ENCODE measurements around the gene KIF1B. TPM values are rescaled to one million over a fixed set of nuclear protein-coding genes. Genes with fewer than 3 reads are reported as not detected.

The KIF1B gene
- total RNA-seq, 2 experiments from 2014 or later = 14.1 to 15.6 TPM

DNA sequence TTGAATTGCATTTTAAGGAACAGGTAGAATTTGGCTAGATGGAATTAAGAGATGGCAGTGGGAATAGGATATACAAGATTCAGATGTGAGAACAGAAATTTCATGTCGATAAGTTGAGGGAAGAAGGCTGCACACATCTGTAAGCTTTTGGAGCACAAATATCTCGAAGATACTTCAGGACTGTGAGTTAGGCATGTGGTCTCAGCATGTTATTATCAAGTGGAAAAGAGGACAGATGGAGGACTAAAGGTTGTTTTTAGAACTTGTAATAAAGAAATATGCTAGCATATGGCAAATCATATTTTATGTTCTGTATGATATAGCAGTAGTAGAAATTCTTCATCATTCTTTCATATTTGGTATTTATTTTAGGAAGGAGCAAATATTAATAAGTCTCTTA, 61.5 kb downstream of the KIF1B start:
- H3K4me1 Mint-ChIP-seq = peaks cover 1% of the 10 kb centered on the region
- no peaks in the 10 kb centered on the region for H3K9me3 Mint-ChIP-seq
- CTCF ChIA-PET = no interaction called here
- peaks cover 3% of the 10 kb centered on the region for H3K36me3 Mint-ChIP-seq (ENCODE audit: low read depth)
- DNase-seq = no peak
- POLR2A ChIA-PET = no interaction called here
- no peak overlapping the region for H3K4me3 Mint-ChIP-seq
- H3K27me3 Mint-ChIP-seq = no peaks in the 10 kb centered on the region
- H3K27ac Mint-ChIP-seq = no peak overlapping the region

DNA sequence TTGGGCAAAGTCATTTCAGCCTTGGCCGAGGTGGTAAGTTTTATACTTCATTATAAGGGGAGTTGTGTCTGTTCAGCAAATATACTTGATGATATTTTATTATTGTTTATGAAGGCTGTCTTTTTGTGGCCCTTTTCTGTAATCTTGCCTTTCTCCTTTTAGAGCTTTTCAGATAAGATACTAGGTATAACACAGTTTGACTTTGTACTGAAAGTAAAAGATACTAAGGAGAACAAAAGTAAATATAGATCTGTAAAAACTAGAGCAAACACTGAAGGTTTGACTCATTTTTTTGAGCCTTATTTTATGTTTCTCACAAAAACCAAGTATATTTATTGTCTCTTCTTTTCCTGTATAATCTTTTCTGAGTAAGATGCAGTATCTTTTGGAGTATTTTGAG, 61.9 kb downstream of the KIF1B start:
- H3K27me3 Mint-ChIP-seq = no peaks in the 10 kb centered on the region
- no peaks in the 10 kb centered on the region for H3K9me3 Mint-ChIP-seq
- H3K4me3 Mint-ChIP-seq = no peak overlapping the region
- DNase-seq = no peak
- POLR2A ChIA-PET = no interaction called here
- H3K27ac Mint-ChIP-seq = no peak overlapping the region
- H3K4me1 Mint-ChIP-seq = peaks cover 1% of the 10 kb centered on the region
- peaks cover 3% of the 10 kb centered on the region for H3K36me3 Mint-ChIP-seq (ENCODE audit: low read depth)
- CTCF ChIA-PET = no interaction called here

DNA sequence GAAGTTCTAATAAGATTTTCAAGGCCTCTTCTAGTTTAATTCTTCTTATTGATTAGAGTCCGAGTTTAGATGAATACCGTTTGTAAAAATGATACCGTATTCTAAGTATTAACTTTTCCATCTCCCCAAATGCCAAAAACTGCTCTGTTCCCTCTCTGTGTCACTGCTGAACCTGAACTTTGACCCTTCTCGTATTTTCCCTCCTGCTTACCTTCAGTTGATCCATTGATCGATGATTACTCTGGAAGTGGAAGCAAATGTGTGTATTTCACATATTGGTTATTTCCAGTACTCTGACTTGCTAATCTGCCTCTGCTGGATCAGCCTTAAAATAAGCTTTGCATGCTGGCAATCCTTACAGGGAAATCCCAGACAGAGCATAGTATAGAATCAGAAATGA, 68.5 kb downstream of the KIF1B start:
- ChIA-PET CTCF (no interaction called here), POLR2A (no interaction called here)
- no peaks in the 10 kb centered on the region for H3K9me3 Mint-ChIP-seq
- peaks cover 14% of the 10 kb centered on the region for H3K4me1 Mint-ChIP-seq
- no peak for DNase-seq
- no peak overlapping the region for H3K4me3 Mint-ChIP-seq
- H3K27ac Mint-ChIP-seq = no peak overlapping the region
- H3K36me3 Mint-ChIP-seq (ENCODE audit: low read depth) = peaks cover 10% of the 10 kb centered on the region
- H3K27me3 Mint-ChIP-seq = no peaks in the 10 kb centered on the region

DNA sequence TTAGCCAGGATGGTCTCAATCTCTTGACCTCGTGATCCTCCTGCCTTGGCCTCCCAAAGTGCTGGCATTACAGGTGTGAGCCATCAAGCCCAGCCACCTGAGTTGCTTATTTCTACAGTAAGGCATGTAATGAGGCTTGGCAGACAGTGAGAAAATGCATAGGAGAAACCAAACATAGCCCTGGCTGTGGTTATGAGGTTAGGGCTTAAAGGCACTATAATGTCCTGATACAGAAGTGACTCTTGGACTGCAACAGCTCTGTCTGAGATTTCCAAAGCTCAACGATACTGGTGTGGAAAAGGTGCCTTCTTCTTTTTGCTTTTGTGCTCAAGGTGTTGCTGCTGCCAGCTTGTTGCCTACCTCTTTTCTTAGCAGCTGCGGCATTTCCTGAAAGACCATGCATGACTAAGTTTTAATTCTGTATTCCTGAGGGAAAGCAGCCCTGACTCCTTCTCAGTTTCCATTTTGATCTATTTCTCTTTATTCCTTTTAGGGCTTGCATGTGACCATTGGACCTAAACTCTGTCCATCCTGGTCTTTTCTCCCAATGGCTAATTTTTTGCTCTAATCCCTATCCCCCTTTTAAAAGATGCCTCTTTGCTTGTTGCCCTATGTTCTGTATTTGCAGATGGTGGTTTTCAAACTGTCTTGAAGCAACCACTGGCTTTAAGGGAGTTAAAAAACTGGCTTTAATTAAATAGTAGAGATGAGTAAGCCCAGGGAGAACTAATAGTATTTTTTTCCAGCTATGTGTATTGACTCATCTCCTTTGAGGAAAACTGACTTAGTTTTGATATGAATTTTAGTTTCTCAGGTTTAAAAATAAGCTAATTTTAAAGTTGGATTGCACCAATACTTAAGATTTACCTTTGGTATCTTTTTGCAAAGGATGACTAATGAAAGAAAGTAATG, 70.3 kb downstream of the KIF1B start:
- POLR2A ChIA-PET = no interaction called here
- H3K27me3 Mint-ChIP-seq = no peaks in the 10 kb centered on the region
- H3K4me1 Mint-ChIP-seq = peaks cover 14% of the 10 kb centered on the region
- H3K4me3 Mint-ChIP-seq = no peak overlapping the region
- H3K27ac Mint-ChIP-seq = no peak overlapping the region
- H3K36me3 Mint-ChIP-seq (ENCODE audit: low read depth) = peaks cover 10% of the 10 kb centered on the region
- no peak for DNase-seq
- CTCF ChIA-PET = no interaction called here
- no peaks in the 10 kb centered on the region for H3K9me3 Mint-ChIP-seq

DNA sequence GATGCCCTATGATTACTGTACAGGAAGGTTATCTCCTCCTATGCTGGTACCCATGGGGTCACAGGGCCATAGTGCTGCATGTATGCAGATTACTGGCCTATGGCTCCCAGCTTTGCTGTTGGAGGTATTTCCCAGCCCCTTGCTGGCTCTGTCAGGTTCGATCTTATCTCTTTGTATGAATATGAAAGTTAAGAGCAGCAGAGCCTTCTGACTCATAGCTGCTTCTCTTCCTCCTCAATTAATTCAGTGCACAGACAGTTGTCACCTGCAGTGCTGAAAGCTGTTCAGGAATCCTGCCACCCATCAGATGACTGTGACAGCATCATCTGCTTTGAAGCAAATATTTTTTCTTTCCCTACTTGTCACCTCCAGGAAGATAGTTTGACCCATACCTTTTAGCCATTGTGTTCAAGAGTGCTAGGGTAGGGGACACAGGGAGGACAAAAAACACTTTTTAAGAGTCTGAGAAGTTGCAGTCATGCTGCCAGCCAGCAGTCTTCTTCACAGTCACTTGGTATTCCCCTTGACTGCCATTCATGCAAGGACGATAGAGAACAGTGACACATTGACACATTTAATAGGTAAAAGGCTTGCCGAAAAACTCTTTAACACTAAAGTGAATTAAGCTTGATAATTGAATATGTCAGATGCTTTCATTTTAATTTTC, 73.1 kb downstream of the KIF1B start:
- no peak overlapping the region for H3K27ac Mint-ChIP-seq
- H3K4me3 Mint-ChIP-seq = no peak overlapping the region
- no peak for DNase-seq
- peaks cover 11% of the 10 kb centered on the region for H3K36me3 Mint-ChIP-seq (ENCODE audit: low read depth)
- no peaks in the 10 kb centered on the region for H3K9me3 Mint-ChIP-seq
- no peaks in the 10 kb centered on the region for H3K27me3 Mint-ChIP-seq
- POLR2A ChIA-PET = no interaction called here
- CTCF ChIA-PET = interaction anchor here (0.7 to 1.4 kb wide), 2 partner anchors 16 to 90 kb away, joined by 3 to 4 read pairs; no protein-coding TSS in a partner anchor
- peaks cover 14% of the 10 kb centered on the region for H3K4me1 Mint-ChIP-seq

DNA sequence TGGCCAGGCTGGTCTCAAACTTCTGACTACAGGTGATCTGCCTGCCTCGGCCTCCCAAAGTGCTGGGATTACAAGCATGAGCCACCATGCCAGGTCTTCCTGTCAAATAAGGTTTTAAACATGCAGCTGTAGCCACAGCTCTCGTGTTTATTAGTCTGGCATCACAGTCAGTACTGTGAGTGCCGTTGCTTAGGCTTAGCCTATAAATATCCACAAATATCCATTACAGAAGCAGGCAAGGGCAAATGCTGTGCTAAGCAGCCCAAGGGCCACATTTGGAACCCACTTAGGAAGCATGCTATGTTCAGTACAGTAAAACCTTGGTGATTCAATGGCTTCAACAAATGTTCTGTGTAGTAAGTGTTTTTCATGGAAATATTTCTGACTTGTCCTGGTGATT, 75.9 kb downstream of the KIF1B start:
- ChIA-PET CTCF (interaction anchor here (0.6 to 1.8 kb wide), 4 partner anchors 9 to 1036 kb away, joined by 3 to 5 read pairs (median 3); no protein-coding TSS in a partner anchor), POLR2A (no interaction called here)
- Mint-ChIP-seq H3K36me3 (ENCODE audit: low read depth) (peaks cover 7% of the 10 kb centered on the region), H3K4me1 (peaks cover 10% of the 10 kb centered on the region), H3K9me3 (no peaks in the 10 kb centered on the region), H3K27ac (no peak overlapping the region), H3K4me3 (no peak overlapping the region), H3K27me3 (no peaks in the 10 kb centered on the region)
- no peak for DNase-seq

DNA sequence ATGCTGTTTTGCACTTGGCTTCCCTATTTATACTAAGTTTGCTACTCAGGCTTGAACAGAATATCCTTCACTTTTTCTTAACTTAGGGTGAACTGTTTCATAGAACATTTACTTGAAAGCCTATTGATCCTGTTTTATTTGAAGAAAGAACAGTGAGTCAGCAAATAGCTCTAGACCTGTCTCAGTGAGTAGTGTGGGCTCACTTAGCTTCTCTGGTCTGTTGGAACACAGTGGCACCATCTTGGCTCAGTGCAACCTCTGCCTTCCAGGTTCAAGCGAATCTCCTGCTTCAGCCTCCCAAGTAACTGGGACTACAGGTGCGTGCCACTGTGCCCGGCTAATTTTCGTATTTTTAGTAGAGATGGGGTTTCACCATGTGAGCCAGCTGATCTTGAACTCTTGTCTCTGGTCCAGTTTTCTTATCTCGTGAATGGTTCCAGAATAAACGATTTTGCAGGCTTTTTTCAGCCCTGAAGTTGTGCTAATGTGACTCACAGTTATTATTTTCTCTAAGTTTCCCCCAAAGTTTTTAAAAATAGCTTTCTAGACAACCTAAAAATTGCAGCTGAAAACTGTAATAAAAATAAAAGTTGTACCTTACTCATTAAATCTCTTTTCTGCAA, 76.8 kb downstream of the KIF1B start:
- DNase-seq = no peak
- ChIA-PET POLR2A (no interaction called here), CTCF (interaction anchor here (0.6 to 1.8 kb wide), 3 partner anchors 10 to 669 kb away, joined by 3 to 5 read pairs (median 3); no protein-coding TSS in a partner anchor)

DNA sequence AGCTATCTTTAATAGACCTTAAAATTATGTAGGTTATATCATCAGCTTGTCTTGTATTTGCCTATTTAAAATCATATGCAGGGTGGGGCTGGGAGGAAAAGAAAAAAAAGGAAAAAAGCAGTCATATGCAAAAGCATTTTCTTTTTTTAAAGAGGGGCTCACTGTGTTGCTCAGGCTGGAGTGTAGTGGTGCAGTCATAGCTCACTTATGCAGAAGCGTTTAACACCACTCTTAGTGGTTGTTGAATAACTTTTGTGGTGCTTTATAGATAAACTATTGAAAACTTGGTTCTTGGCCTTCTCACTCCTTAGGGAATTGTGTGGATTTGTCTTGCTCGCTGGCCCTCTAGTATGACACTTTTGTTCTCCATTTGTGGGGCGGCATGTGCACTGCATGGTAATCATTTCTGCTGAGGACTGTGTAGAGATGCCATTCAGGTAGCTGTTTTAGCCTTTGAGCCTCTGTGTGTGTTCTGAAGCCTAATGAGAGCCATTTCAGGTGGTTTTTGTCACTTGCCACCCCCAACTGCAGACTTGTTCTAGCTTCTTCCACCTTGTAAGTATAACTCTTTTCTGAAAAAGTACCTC, 77.8 kb downstream of the KIF1B start:
- Mint-ChIP-seq H3K27me3 (no peaks in the 10 kb centered on the region), H3K36me3 (ENCODE audit: low read depth) (peaks cover 6% of the 10 kb centered on the region), H3K4me1 (peaks cover 6% of the 10 kb centered on the region), H3K4me3 (no peak overlapping the region), H3K27ac (no peak overlapping the region), H3K9me3 (no peaks in the 10 kb centered on the region)
- POLR2A ChIA-PET = no interaction called here
- no peak for DNase-seq
- CTCF ChIA-PET = no interaction called here

More for the DNA sequence above, 76.8 kb downstream of the KIF1B start:
- Mint-ChIP-seq H3K27ac (no peak overlapping the region), H3K27me3 (no peaks in the 10 kb centered on the region), H3K36me3 (ENCODE audit: low read depth) (peaks cover 8% of the 10 kb centered on the region), H3K4me1 (peaks cover 10% of the 10 kb centered on the region), H3K9me3 (no peaks in the 10 kb centered on the region), H3K4me3 (no peak overlapping the region)

DNA sequence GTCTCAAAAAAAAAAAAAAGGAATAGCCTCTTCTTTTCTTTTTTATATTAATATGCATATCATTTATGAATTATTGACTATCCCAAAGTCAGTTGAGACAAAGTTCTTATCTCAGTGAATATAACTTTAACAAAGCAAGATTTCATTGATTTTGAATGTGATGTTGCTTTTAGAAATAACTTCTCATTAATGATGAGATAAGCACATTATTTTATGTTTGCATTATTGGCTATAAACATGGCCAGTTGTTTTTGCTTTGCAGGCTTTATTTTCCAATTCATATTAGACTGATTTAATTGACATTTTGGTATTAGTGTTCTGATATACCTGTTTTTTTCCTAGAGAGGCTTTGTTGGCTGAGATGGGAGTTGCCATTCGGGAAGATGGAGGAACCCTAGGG, 81.3 kb downstream of the KIF1B start:
- DNase-seq = no peak
- ChIA-PET POLR2A (no interaction called here), CTCF (no interaction called here)
- Mint-ChIP-seq H3K4me3 (no peak overlapping the region), H3K27ac (no peak overlapping the region), H3K9me3 (no peaks in the 10 kb centered on the region), H3K4me1 (no peaks in the 10 kb centered on the region), H3K27me3 (no peaks in the 10 kb centered on the region), H3K36me3 (ENCODE audit: low read depth) (peaks cover 10% of the 10 kb centered on the region)

DNA sequence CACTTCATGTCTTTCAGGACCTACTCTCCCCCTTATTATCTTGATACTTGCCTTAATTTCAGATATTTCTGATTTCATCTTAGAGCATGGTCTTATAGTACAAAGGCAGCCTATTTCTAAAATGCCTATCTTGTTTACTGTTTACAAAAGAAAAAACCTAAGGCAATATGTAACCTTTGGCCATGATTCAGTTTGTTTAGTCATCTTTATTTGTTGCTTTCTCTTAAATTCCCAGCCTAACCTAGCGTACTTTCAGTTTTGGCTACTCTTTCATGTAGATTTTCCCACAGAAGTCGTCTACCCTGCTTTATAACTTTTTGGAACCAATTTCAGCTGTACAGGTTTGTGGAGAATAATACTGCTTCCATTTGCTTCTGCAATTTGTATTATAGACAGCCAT, 81.8 kb downstream of the KIF1B start:
- POLR2A ChIA-PET = no interaction called here
- Mint-ChIP-seq H3K4me3 (no peak overlapping the region), H3K4me1 (no peaks in the 10 kb centered on the region), H3K27ac (no peak overlapping the region), H3K27me3 (no peaks in the 10 kb centered on the region), H3K9me3 (no peaks in the 10 kb centered on the region), H3K36me3 (ENCODE audit: low read depth) (peaks cover 11% of the 10 kb centered on the region)
- CTCF ChIA-PET = no interaction called here
- DNase-seq = no peak

DNA sequence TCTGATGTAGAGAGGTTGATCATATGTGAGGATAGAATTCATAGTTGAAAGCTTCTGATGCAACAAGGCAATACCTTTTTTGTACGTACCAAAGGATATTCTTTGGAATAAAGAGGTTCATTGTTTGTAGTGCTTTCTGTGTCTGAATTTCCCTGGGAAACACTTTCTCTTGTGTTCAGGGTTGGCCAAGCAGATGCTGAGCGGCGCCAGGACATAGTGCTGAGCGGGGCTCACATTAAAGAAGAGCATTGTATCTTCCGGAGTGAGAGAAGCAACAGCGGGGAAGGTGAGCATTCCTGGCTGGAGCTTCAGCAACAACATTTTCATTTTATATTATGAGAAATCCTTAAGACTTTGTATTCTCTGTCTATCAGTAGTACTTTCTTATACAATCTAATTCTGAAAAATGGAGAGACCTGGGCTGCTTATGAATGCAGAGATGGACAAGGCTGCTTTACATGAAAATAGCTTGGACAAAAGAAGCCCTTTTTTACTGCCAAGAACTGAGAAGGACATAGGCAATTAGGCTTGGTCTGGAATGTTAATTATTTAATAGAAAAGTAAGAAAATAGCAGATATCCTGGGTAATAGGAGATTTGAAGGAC, 85.2 kb downstream of the KIF1B start:
- CTCF ChIA-PET = interaction anchor here (0.6 kb wide), 1 partner anchor 584 kb away, joined by 4 read pairs; no protein-coding TSS in a partner anchor
- peaks cover 13% of the 10 kb centered on the region for H3K36me3 Mint-ChIP-seq (ENCODE audit: low read depth)
- DNase-seq = no peak
- no peaks in the 10 kb centered on the region for H3K27me3 Mint-ChIP-seq
- POLR2A ChIA-PET = no interaction called here
- H3K9me3 Mint-ChIP-seq = no peaks in the 10 kb centered on the region
- H3K4me1 Mint-ChIP-seq = peaks cover 7% of the 10 kb centered on the region
- H3K27ac Mint-ChIP-seq = no peak overlapping the region
- H3K4me3 Mint-ChIP-seq = no peak overlapping the region

DNA sequence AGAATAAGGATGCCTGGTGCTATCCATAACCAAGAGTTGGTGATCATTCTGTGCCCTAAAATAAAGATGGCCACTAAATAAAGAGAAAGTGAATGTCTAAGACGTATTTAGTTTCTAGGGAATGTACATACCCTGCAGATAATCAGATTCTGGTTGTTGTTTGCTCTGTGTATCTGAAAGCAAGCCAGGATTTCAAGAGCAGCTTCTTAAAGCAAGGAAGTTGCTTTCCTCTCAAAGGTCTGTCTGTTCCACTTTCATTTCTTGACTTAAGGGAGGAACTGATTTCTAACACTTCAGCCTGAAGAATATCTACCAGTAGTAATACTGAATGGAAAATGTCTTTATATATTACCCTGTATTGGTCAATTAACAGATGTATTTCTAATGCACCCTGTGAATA, 88.8 kb downstream of the KIF1B start:
- H3K27ac Mint-ChIP-seq = no peak overlapping the region
- ChIA-PET POLR2A (no interaction called here), CTCF (interaction anchor here (0.6 kb wide), 1 partner anchor 16 kb away, joined by 3 read pairs; no protein-coding TSS in a partner anchor)
- H3K27me3 Mint-ChIP-seq = no peaks in the 10 kb centered on the region
- no peak for DNase-seq
- no peaks in the 10 kb centered on the region for H3K9me3 Mint-ChIP-seq
- H3K4me3 Mint-ChIP-seq = no peak overlapping the region
- H3K36me3 Mint-ChIP-seq (ENCODE audit: low read depth) = peaks cover 19% of the 10 kb centered on the region
- H3K4me1 Mint-ChIP-seq = peaks cover 7% of the 10 kb centered on the region
